Progenitor cell of endocrine pancreas (in vitro differentiated cells): ENCODE measurements around the gene RBFOX1. TPM values are rescaled to one million over a fixed set of nuclear protein-coding genes. Genes with fewer than 3 reads are reported as not detected.

Experiments
- DNase-seq: peaks from one replicate; pipeline ENCODE4 v3.0.0; 2021; ENCODE audit warnings: low spot score; ENCODE audit not compliant: unreplicated experiment
- H3K27ac Mint-ChIP-seq: 2 replicates; pipeline ENCODE4 v1.8.0; 2021; ENCODE audit warnings: mild to moderate bottlenecking, moderate library complexity, mixed read lengths
- H3K27me3 Mint-ChIP-seq: 2 replicates; pipeline ENCODE4 v1.8.0; 2021; ENCODE audit warnings: mixed read lengths
- H3K36me3 Mint-ChIP-seq: 2 replicates; pipeline ENCODE4 v1.8.0; 2022; ENCODE audit warnings: mixed read lengths; ENCODE audit not compliant: insufficient read depth
- H3K4me1 Mint-ChIP-seq: 2 replicates; pipeline ENCODE4 v1.8.0; 2021; ENCODE audit warnings: low read depth, mixed read lengths
- H3K4me3 Mint-ChIP-seq: 2 replicates; pipeline ENCODE4 v1.8.0; 2021; ENCODE audit warnings: low read depth, mild to moderate bottlenecking, moderate library complexity, mixed read lengths
- H3K9me3 Mint-ChIP-seq: 2 replicates; pipeline ENCODE4 v1.8.0; 2021; ENCODE audit warnings: low read depth, mixed read lengths
- total RNA-seq: library from RNA; stranded (reverse); gene quantifications from 2 replicates; pipeline ENCODE4 v1.2.1, GENCODE V29; 2021
- TF ChIP-seq, protein P1 (sequence below): fragments of 200-600 bp; sonication (generic); IDR thresholded peaks from one replicate; pipeline ENCODE4 v1.5.0; 2021; ENCODE audit warnings: antibody characterized with exemption, mild to moderate bottlenecking; ENCODE audit not compliant: unreplicated experiment

RBFOX1 gene
- total RNA-seq, 1 donor from 2014 or later, result 0.29 TPM

DNA sequence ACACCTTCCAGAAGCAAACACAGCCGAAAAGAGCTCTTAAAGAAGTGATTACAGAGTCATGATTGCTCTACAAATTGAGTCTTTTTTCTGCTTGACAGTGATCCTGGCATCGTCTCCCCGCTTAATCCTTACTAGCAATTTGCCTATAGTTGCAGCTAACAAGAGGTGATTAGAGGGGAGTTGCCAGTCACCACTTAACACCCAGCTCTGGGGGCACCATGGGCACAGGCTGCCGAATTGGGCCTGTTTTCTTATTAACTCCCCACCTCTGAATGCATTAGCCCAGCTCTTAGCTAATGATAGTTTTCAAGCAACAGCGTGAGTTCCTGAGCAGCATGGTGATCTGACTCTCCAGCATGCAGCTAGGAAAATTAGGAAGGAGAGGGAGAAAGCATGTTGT lies 93.5 kb downstream of the RBFOX1 start:
- Mint-ChIP-seq H3K36me3 (no peaks in the 10 kb centered on the region), H3K9me3 (no peaks in the 10 kb centered on the region)
- TF ChIP-seq, protein P1, sequence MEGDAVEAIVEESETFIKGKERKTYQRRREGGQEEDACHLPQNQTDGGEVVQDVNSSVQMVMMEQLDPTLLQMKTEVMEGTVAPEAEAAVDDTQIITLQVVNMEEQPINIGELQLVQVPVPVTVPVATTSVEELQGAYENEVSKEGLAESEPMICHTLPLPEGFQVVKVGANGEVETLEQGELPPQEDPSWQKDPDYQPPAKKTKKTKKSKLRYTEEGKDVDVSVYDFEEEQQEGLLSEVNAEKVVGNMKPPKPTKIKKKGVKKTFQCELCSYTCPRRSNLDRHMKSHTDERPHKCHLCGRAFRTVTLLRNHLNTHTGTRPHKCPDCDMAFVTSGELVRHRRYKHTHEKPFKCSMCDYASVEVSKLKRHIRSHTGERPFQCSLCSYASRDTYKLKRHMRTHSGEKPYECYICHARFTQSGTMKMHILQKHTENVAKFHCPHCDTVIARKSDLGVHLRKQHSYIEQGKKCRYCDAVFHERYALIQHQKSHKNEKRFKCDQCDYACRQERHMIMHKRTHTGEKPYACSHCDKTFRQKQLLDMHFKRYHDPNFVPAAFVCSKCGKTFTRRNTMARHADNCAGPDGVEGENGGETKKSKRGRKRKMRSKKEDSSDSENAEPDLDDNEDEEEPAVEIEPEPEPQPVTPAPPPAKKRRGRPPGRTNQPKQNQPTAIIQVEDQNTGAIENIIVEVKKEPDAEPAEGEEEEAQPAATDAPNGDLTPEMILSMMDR, result no peak

DNA sequence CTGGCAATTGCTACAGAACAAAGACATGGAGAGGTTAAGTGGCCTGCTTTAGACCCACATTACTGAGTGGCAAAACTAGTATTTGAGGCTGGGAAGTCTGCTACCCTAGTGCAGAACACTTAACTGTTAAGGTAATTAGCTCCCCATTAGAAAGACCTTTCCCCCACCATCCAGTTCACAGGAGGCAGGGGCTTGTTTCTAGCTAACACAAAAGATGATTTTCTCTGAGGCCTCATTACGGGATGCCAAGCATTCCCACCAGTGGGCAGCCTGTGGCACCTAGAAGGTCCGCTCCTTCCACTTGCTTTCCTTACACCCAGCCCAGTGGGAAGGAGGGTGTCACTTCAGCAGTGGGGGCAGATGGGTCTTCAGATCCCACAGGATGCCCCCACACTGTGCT lies 99.1 kb downstream of the RBFOX1 start:
- no peak for DNase-seq
- TF ChIP-seq, protein P1, result no peak
- no peak overlapping the region for H3K4me3 Mint-ChIP-seq
- no peaks in the 10 kb centered on the region for H3K9me3 Mint-ChIP-seq
- no peaks in the 10 kb centered on the region for H3K36me3 Mint-ChIP-seq
- no peaks in the 10 kb centered on the region for H3K4me1 Mint-ChIP-seq
- H3K27me3 Mint-ChIP-seq, result peaks cover 2% of the 10 kb centered on the region
- H3K27ac Mint-ChIP-seq, result no peak overlapping the region

More for the DNA sequence above, 93.5 kb downstream of the RBFOX1 start:
- no peak for DNase-seq
- Mint-ChIP-seq H3K4me3 (no peak overlapping the region), H3K27me3 (peaks cover 3% of the 10 kb centered on the region), H3K4me1 (no peaks in the 10 kb centered on the region), H3K27ac (no peak overlapping the region)

DNA sequence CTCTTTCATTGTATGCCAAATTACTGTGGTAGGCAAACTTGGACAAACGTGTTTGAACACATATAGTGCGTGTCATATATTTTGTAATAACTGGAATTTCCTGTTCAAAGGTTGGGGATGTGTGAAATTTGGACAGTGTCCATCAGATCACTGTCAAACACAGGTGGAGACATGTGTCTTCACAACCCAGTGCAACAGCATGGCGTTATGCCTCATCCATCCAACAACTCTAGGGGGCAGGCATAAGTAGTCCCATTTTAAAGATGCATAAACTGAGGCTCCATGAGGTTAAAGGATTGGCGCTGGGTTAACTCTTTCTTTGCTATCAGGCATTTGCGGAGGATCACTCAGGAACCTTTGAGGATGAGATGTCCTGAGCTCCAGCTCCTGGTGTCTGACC lies 103.7 kb downstream of the RBFOX1 start:
- Mint-ChIP-seq H3K9me3 (no peaks in the 10 kb centered on the region), H3K4me3 (no peak overlapping the region), H3K27me3 (peaks cover 5% of the 10 kb centered on the region), H3K4me1 (no peaks in the 10 kb centered on the region), H3K27ac (no peak overlapping the region), H3K36me3 (no peaks in the 10 kb centered on the region)
- DNase-seq, result no peak
- TF ChIP-seq, protein P1, result no peak

DNA sequence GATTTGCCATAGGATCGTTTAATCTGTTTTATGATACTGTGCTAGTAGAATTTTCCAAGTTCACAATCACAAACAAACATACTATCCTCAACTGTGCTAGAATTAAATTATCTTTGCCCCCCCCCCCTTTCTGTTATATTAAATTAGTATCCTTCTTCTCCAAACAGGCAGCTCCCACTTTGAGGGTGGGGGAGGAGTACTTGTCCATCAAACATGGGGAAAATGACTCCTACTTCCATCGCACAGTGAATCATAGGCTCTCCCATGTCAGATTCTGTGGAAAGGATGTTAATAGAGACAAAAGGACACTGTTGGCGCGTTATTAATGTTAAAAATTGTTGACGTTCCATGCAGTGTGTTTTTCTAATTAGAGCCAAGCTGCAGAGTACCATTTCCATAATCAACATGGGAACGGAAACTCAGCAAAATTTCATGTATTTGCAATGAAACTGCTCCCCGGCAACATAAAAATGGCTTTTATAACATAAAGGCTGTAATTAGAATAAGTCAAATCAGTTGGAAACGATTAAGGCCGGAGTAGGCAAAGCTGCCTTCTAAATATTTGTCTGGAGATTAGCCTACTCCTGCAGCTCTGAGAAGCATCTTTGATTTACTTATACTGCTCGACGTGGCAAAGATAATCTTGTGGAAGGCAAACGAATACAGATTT lies 104.6 kb downstream of the RBFOX1 start:
- Mint-ChIP-seq H3K27me3 (peaks cover 12% of the 10 kb centered on the region), H3K9me3 (no peaks in the 10 kb centered on the region), H3K4me1 (no peaks in the 10 kb centered on the region), H3K27ac (no peak overlapping the region), H3K36me3 (no peaks in the 10 kb centered on the region), H3K4me3 (no peak overlapping the region)
- TF ChIP-seq, protein P1, result no peak
- no peak for DNase-seq

DNA sequence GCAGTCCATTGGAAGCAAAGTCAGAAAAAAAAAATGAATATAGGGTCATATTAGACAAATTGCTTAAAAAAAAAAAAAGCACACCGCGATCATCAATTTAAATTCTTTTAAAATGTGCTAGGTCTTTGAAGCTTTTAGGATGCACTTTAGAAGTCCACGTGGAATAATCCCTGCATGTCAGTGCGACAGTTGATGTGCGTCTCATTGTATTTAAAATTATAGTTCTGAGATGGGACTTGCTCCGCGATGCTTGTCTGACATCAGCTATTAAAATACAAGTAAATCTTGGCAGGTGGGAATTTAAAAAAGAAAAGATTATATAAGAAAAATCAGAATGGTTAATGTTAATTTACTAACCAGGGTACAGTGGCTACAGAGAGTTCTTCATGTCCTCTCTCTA lies 105.2 kb downstream of the RBFOX1 start:
- Mint-ChIP-seq H3K4me3 (no peak overlapping the region), H3K27me3 (peaks cover 13% of the 10 kb centered on the region), H3K27ac (no peak overlapping the region), H3K36me3 (no peaks in the 10 kb centered on the region), H3K9me3 (no peaks in the 10 kb centered on the region), H3K4me1 (no peaks in the 10 kb centered on the region)
- DNase-seq, result no peak
- TF ChIP-seq, protein P1, result no peak
